GM18867 (cell line): ENCODE data around the gene ELMOD1.
"Not testable (repeated sequence)": the region's sequence is repeated elsewhere in the genome, so short reads cannot be mapped to it uniquely, and the experiment has no call there.

Experiments
- ATAC-seq: cut with Tn5 transposase; IDR thresholded peaks from one replicate; pipeline ENCODE4 v1.9.1; 2021; ENCODE audit warnings: mild to moderate bottlenecking, moderate library complexity; ENCODE audit not compliant: unreplicated experiment

The ELMOD1 gene

GRCh38 chr11:107590460-107591377 lies at the start of gene ELMOD1:
ELMOD1 (plus strand) TSS chr11:107591147; CDS start chr11:107618190, 27,043 bp downstream.
- peak; percentile 60 for ATAC-seq

- ATAC-seq: no peak
Measured at GRCh38 chr11:107545101-107545514, 45.8 kb upstream of the ELMOD1 start.

GRCh38 chr11:107547961-107548360 lies 43.0 kb upstream of the ELMOD1 start:
- ATAC-seq: no peak

DNA sequence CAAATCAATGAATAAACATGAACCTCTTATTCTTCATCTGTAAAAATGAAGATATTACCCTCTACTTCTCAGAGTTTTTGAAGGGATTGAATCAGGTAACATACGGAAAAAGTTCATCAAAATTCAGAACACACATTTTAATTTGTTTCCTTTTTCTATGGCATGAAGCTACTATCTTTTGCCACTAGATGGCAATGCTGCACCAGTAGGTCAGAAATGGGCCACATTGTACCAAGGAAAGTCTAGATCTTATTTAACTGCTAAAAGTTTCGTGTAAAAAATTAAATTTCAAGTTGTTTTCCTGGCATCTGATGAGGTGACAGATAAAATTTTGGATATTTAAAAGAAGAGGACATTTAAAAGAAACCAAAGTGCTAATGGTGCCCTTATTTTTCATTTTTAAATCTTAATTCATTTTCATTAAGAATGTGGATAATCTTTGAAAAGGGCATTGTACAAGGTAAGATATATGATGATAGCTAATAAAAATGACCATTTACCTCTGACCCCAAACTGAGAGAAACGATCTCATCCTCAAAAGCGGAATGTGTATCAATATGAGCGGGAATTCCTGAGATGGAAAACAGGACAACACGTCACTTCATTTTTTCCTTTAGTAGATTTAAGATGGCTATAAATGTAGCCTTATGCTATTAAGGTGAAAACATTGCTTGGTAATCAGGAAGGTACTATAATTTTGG lies 41.5 kb upstream of the ELMOD1 start:
- peak; percentile 68 for ATAC-seq

- ATAC-seq: no peak
Measured at GRCh38 chr11:107549954-107550285, 41.0 kb upstream of the ELMOD1 start.

GRCh38 chr11:107550304-107550703 lies 40.6 kb upstream of the ELMOD1 start:
- ATAC-seq: no peak

GRCh38 chr11:107561688-107562087 lies 29.3 kb upstream of the ELMOD1 start:
- no peak for ATAC-seq

DNA sequence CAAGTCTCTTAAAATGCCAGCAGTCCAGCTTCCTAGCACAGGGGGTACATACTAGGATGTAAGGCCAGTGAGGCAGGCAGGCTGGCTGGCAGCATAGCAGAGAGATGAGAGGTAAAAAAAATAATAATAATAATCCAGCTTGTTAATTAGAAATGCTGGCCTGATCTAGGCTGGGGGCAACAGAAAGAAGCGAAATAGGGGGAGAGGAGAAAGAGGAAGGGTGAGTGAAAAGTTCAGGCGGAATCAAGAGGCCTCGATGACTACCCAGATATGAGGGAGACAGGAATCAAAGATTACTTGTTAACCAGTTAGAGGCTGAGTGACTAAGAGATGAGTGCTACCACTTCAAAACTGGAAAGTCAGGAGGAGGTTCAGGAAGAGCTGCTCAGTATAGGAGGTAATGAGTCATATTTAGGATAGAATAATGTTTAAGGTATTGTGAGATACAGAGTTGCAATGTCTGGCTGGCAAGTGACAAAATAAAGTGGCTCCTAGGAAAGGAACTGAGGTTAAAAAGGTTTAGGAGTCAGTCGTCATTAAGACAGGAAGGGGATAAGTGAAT lies 28.2 kb upstream of the ELMOD1 start:
- no peak for ATAC-seq

DNA sequence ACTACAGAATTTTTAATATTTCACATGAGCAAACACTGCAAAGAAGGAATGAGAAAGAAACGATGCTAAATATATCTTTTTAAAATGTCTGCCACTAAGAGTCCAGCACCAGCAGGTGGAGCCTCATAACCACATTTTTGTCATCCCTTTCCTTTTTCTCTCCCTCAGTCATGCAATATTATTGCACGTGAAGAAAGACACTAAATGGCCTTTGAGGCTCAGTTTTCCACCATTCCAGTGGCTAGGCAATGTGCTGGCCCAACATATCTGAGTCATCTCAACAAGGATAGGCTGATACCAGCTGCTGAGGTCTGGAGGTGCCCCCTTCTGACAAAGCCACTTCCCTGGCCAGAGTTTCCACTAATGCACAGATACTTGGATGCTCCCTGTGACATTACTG lies 27.2 kb upstream of the ELMOD1 start:
- ATAC-seq: peak; percentile 40

- peak; percentile 7 for ATAC-seq
Measured at GRCh38 chr11:107564877-107565218, 26.1 kb upstream of the ELMOD1 start.

DNA sequence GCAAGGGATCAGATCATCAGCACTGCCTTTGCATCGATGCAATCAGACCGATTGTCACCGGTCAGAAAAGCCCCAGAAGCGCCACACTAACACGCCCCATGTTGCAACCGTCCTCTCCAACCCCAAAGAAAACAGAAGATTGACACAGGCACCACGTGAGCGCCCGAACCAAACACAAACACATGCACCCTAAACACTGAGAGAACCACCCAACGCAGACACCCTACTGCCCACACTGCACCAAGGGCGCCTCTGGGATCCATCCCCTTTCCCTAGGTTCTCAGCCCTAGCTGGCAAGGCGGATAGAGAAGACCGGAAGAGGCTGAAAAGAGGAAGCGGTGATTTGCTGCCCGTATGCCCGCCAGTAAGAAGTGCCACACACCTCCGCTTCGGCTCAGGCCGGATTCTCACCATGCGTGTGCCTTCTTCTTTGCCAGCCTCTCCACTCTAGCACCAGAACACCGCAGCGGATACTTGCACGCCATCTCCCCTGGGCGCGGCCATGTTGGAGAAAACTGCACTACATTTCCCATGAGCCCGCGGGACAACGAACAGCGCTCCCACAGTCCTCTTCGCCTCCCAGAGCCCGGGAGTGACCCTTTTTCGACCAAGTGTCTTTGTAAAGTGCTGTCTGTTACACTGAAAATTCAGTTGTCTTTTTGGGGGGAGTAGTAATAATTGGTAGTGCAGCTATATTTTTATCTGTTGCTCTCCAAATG lies 25.6 kb upstream of the ELMOD1 start, which contains the start of gene ALKBH8:
ALKBH8 (minus strand) TSS at position 517 of the 719 bp plus-strand sequence. CDS start 4,842 bp downstream, outside the sequence.
- peak; percentile 82 for ATAC-seq

GRCh38 chr11:107565955-107566501 lies 24.9 kb upstream of the ELMOD1 start:
- peak; percentile 1 for ATAC-seq

GRCh38 chr11:107566569-107566968 lies 24.4 kb upstream of the ELMOD1 start:
- no peak for ATAC-seq

DNA sequence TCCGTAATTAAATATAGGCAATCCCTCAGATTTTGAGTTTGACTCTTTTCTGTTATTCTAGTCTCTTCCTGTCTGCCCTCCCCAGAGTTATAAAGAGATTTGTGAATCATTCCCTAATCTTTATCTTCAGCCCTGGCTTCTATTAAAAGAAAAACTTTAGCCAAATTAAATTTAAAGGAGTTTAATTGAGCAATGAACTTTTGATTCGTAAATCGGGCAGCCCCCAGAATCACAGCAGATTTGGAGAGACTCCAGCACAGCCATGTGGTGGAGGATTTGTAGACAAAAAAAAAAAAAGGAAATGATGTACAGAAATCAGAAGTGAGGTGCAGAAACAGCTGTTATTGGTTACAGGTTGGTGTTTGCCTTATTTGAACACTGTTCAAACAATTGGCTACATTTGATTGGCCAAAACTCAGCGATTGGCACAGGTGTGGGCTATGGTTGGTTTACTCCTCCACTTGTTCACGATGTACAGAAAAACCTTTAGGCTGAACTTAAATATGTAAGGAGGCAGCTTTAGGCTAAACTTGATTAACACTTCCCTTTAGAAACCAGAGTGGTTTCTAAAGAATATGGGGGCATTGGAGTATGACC lies 23.1 kb upstream of the ELMOD1 start:
- peak; percentile 19 for ATAC-seq

GRCh38 chr11:107570015-107570414 lies 20.9 kb upstream of the ELMOD1 start:
- ATAC-seq: no peak

GRCh38 chr11:107573438-107573837 lies 17.5 kb upstream of the ELMOD1 start:
- ATAC-seq: no peak

- not testable (repeated sequence) for ATAC-seq
Measured at GRCh38 chr11:107576497-107577345, 14.2 kb upstream of the ELMOD1 start.

DNA sequence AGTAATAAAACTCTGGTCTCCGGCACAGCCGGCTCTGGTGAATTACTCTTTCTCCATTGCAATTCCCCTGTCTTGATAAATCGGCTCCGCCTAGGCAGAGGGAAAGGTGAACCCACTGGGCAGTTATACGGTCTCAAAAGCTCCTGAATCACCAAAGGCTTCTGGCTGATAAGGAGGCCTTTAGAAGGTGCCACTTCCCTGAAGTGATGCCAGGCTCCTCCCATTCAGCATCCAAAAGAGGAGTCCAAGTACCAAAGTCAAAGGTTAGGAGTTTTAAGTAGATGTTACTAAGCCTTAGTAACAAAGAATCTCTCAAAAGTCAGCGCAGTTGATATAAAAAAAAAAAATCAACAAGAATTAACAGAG lies 13.6 kb upstream of the ELMOD1 start:
- ATAC-seq: no peak

DNA sequence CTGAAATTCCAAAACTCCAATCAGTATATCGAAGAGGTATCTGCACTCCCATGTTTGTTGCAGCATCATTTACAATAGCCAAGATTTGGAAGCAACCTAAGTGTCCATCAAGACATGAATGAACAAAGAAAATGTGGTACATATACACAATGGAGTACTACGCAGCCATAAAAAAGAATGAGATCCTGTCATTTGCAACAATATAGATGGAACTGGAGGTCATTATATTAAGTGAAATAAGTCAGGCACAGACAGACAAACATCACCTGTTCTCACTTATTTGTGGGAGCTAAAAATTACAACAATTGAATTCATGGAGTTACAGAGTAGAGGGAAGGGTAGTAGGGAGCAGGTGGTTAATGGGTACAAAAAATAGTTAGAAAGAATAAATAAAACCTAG lies 11.8 kb upstream of the ELMOD1 start:
- ATAC-seq: not testable (repeated sequence)

DNA sequence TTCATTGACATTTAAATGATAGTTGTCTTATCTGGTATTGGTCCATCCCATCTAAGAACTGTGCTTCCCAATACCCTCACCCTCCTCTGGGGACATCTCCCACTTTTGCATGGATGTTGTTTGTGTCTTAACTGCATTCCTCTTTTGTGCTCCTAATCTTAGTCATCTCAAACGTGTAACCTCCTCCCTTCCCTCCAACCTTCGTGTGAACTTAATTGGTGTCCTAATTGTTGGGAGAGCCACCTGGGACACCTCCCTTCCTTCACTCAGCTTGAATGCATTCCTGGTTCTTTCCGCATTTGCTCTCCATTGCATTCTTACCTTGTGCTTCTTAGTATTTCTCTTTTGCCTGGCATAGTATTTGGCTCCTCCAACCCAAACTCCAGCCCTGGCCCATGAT lies 9.8 kb upstream of the ELMOD1 start:
- ATAC-seq: no peak
